Activated effector memory CD4-positive, alpha-beta T cell treated with Interleukin-2 at 50 U/mL for 16 hours (primary cell): Measurements from ENCODE around the gene P2RY2.

Source experiments
- DNase-seq: peaks from one replicate; pipeline ENCODE4 v3.0.0-alpha.2; 2020

Gene P2RY2

DNA sequence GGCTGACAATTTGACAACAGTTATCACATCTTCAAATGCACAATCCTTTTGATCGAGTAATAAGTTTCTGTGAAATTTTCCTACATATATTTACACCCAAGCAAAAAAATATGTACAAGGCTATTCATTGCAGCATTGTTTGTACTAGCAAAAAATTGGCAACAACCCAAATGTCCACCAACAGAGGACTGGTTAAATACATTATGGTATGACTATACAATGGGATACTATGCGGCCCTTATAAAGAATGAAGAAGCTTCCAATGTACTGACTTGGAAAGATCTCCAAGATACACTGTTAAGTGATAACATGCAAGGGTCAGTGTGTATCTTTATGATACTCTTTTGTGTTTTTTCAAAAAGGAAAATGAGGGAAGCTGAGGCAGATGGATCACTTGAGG is 8.2 kb upstream of the P2RY2 start:
- DNase-seq, result no peak

DNA sequence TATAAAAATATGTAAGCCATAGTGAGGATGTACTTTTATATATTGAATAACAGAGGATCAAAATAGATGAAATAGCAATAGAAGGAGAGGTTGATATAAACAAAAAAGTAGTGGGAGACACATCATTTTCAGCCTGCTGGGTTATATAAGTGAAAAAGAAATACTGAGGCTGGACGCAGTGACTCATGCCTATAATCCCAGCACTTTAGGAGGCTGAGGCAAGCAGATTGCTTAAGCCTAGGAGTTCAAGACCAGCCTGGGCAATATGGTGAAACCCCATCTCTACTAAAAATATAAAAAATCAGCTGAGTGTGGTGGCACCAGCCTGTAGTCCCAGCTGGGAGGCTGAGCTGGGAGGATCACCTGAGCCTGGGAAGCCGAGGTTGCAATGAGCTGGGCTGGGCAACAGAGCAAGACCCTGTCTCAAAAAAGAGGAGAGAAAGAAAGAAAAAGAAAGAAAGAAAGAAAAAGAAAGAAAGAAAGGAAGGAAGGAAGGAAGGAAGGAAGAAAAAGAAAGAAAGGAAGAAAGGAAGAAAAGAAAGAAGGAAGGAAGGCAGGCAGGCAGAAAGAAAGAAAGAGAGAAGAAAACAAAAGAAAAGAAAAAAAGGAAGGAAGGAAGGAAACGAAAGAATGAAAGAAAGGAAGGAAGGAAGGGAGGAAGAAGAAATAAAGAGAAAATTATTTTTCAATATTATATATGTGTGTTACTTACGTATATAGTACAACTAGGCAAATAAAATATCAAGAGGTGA is 7.0 kb upstream of the P2RY2 start:
- no peak for DNase-seq

DNA sequence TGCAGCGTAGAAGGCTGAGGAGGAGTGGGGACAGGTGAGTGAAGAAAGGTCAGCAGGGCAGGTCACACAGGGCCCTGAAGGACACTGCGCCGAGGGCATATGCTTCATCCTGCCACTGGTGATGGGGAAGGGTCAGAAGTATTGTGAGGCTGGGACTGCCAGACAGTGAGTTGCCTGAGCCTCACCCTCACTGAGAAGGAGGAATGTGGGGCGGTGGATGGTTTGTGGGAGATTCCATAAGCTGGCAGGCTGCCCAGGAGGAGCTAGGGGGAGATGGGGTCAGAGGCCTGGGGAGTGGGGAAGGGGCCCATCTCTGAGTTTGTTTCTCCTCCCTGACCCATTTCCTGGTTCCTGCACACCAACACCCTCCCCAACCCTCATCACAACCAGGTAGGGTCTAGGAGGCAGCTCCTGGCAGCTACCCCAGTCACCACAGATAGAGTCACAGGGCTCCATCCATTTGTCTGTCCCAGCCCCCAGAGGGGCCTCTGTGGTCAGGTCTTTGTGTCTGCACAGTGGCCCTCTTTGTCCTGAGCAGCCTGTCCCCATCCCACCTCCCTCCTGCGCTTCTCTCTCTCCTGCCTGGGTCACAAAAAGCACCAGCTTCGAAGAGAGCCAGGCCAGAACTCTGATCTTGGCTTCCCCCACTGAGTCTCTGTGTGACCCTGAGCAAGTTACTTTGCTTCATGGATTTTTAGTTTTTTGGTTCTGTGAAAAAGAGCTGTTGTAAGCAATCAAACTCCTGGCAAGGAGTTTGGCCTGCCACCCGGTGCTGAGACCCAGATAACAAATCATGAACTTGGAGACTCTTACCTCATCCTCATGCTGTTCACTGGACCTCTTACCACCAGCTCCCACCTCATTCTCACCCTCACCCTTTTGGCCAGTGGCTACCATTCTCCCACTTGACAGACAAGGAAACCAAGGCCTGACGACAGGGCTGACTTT is 4.6 kb upstream of the P2RY2 start:
- no peak for DNase-seq

DNA sequence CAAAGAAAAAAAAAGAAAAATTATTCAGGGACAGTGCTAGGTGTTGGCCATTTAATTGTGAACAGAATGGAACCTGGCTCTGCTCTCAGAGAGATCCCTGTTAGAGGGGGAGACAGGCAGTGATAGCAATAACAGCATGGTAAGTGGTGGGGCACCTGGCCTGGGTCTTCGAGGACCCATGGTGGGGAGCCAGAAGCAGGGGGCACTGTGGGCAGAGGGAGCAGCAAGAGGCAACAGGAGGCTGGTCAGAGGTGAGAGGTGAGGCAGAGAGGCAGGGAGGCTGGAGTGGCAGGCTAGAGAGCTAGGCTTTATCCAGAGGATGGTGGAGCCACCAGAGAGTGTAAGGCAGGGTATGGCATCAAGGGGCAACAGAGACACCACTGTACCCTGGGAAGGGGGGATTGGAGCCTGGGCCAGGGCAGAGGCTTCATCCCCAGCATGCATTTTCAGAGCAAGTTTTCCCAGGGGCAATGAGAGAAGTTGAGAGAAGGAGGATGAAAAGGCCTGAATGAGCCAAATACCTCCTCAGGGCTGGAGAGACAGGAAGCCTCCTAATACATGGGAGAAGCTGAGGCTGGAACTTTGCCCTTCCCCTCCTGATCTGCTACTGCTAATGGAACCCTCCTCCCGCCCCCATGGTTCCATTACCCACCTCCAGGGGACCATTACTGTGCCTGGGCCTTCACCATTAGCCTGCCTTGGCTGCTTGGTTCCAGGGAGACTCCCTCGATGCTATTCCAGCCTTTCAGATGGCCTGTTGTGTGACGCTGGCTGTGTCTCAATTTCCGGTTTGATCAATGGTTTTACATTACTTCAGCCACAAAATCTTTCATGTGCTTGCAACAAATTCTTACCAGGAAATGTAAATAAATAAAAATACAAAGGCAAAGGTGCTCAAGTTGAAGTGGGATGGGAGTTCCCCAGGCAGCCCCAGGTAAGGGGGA is 2.6 kb upstream of the P2RY2 start:
- DNase-seq, result no peak

DNA sequence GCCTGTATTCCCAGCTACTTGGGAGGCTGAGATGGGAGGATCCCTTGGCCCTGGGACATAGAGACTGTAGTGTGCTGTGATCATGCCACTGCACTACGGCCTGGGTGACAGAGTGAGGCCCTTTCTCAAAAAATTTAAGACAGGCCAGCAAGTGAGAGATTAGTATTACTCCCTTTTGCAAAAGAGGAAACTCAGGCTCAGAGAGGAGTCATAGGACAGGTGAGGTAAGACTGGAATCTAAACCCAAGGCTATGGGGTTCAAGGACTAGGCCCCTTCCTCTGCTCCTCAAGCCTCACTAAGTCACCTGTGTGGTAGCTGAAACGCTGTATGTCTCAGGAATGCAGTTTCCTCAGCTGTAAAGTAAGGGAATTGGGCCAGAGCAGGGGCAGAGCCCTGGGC is 1.6 kb upstream of the P2RY2 start:
- DNase-seq, result no peak

DNA sequence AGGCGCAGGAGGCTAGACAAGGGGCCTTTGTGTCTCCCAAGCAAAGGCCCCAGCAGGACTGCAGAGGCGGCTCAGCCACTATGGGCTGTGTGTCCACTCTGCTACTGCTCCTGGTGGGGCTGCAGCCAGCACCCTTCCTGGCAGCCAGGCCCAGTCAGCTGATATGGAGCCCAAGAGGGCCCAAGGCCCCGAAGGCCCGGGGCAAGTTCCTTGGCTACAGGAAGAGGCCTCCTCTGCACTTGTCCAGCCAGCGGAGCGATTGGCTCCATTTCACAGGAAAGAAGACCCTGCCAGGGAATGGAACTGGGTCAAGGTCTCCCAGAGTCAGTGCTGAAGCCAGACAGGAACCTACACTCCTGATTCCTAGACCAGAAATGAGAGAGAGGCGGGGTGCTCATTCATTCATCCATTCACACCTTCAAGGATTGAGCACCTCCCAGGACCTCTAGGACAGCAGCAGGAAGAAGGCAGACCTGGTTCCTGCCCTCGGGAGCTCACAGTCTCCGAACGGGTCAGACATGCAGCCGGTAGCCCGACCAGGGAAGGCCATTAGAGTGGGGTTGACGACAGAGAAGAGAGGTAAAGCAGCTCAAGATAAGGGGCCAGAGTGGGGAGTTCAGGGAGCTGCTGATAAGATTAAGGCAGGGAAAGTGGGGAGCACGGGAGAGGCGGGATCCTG is 811 bp upstream of the P2RY2 start:
- DNase-seq, result no peak

DNA sequence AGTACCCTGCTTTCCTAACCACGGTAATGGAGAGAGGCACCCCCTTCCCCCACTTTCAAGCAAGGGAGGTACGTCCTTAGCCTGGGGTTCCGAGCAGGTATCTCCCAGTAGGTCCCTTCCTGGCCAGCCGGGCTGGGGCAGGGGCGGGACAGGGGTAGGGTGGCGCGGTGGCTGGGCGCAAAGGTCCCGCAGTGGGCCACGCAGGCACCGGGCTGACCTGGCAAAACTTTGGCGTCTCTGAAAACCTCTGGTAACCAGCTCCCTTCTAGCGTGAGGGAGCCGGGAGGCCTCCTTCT is 323 bp upstream of the P2RY2 start:
- no peak for DNase-seq

DNA sequence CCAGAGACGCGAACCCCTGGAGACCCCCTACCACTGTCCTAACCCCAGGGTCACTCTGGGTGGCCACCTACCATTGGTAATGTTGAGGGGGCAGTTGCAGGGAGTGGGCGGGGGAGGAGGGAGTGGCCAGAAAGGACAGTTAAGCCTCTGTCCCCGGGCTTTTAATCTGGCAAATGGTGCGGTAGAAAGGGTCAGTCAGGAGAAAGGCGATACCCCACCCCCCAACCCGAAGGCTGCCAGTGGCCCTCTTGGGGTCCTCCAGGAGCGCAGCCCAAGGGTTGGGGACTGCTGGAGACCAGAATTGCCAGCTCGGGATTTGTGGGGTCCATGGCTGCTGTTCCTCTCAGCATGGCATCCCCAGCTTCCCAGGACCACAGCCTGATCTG is 742 bp downstream of the P2RY2 start:
- DNase-seq, result no peak

DNA sequence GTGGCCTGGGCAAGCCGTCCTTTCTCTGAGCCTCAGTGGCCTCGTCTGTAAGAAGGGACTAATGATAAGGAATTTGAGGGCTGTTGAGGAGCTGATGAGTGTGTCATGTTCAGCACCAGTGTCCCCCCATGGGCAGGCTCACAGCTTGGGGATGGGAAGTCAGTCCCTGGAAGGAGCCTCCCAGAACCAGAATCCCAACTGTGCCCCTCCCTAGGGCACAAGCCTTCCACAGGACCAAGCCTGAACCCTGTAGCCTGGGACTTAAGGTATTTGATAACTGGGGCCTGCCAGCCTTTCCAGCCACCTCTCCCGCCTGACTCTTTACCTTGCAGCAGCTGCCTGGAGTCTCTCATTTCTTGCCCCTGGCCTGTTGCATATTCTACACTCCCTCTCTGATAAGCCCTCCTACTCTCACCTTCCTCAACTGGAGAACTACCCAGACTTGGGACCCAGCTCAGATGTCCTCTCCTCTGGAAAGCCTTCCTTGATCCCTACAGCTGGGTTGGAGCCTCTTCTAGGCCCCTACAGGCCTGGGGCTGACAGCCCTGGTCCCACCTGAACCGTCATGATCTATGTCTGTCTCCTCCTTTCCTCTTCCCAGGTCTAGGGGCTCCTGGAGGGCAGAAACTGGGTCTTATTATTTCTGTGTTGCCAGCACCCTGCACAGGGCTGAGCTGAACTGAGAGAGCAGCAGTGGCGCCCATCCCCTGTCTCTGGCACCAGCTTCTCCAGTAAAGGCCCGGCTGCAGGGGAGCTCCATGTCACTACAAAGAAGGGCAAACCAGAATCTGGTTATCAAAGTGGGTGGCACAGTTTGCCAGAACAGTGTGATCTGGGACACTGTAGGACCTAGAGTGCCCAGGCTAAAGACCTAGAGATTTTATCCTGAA is 1.6 kb downstream of the P2RY2 start:
- DNase-seq, result no peak

DNA sequence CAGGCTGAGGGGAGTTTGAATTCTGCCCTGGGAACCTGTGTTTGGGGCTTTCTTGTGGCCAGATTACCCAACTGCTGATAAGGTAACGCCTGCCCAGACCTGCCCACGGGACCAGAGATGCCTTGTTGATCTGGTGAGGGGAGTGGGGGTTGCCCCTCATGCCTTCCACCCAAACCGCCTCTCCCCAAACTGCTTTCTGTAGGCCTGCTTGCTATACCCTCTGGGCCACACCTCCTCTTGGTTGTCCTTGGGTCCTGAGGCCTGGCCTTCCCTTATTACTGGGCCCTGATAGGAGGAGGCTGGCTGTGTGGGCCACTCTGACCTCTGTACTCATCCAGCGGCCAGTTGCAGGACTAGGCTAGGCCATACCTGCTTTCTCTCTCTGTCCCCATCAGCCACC is 3.4 kb downstream of the P2RY2 start:
- DNase-seq, result no peak

DNA sequence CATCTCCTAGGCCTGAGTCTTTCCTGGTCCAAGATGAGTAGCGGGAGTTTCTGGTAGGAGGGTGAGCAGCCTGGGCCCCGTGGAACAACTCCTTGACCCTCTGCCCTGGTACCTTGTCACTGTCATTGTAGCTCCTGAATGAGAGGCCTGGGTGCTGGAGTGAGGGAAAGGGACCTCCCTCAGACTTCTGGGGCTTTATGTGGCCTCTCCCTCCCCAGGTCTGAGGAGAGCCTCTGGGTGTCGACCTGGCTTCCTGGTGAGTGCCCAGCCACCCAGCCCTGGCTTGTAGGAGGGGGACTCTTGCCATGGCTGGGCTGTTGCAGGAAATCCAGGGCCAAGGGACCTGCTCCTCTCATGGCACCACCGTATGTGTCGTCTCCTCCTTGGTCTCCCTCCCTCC is 3.9 kb downstream of the P2RY2 start:
- DNase-seq, result no peak

DNA sequence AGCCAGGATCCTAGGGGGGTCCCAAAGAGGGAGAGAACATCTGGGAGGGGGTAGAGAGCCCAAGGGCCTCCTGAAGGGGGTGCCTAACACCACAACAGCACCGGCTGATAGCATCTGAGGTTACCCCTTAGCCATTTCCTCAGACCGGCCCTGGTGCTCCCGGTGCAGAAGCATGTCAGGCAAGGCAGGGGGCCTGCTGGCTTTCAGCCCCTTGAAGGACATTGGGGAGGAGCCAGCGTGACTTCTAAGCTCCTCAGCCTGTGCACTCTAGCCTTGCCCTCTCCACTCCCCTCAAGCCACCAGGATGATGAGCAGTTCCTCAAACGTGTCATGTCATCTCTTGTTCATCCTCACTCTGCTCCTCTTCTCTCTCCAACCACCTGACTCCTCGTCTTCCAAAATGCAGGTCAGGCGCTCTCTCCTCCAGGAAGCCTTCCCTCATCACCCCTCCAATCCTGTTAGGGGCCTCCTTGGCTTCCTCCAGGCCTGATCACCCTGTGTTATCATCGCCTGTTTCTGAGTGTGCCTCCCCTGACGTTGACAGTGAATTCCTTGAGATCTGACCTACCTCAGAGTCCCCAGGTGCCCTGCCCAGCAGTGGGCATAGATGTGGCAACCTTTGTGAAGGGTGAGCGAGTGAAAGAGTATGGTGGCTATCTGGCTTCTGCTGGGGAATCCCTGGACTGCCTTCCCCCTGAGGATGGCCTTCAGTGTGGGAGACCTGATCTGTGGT is 6.1 kb downstream of the P2RY2 start:
- DNase-seq, result no peak

DNA sequence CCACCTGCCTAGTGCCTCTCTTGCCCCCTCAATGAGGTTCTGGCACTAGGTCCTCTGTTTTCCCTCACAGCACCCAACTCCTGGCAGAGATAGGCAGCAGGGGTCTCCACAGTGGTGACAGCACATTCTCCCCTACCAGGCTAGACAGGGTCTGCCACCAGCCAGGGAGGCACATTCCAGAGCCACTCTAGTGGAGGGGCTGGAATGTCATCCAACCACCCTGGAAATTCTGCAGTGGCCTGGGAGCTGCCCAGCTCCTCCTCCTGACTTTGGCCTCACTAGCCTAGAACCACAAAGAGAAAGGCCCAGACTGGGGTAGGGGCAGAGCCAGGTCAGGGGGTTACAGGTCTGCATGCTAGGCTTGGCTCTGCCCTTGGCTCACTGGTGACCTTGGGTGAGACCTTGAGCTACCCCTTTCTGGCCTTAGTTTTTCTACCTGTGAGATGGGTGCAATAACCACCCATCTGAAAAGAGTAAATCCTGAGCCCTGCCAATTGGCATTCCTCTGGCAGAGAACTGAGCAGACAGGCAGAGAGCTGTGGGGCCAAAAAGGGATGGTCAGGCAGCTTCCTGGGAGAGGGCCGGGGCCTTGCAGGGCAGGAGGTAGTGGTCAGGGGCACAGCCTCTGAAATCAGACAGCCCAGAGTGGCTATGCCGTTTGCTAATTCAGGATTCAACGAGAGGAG is 7.1 kb downstream of the P2RY2 start:
- DNase-seq, result no peak

DNA sequence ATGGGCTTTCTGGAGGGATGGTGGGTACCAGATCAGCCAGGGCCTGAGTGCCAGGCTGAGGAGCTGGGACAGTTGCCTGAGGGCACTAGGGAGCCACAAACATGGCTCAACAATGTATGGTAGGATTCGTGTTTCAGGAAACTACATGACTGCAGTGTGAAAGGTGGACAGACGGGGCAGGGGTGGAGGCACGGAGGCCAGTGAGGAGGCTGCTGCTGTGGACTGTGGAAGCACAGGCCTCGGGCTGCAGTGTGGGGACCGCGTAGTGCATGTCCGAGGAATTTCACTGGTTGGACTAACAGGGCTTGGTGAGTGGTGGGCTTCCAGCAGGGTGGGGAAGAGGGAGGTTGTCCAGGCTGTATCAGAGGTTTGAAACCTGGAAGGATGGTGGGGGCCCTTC is 7.8 kb downstream of the P2RY2 start:
- no peak for DNase-seq

DNA sequence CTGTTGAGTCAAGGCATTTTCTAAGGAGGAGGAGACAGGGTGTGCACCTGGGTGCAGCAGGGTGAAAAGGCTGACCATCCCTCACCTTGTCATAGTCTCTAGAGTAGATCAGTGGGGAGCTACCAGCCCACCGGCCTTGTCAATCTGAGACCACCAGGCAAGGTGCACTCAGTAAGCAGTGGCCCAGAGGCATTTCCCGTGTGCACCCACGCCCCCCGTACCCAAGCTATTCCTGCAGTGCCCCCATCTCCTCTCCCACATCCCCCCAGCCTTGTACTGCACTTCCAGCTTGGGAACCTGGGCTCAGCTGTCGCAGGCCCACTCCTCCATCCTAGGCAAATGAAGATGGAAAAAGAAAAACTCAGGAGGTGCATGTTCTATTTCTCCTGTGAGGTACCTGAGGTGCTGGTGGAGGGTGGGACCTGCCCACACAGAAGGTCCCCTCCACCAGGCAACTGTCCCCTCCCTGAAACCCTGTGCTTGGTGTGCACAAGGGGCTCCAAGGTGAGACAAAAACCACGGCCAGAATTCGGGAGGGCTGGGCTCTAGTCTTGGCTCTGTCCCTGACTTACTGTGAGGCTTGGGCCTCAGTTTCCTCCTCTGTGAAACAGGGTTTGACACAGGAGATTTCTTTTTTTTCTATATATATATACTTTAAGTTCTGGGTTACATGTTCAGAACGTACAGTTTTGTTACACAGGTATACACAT is 8.4 kb downstream of the P2RY2 start:
- no peak for DNase-seq

DNA sequence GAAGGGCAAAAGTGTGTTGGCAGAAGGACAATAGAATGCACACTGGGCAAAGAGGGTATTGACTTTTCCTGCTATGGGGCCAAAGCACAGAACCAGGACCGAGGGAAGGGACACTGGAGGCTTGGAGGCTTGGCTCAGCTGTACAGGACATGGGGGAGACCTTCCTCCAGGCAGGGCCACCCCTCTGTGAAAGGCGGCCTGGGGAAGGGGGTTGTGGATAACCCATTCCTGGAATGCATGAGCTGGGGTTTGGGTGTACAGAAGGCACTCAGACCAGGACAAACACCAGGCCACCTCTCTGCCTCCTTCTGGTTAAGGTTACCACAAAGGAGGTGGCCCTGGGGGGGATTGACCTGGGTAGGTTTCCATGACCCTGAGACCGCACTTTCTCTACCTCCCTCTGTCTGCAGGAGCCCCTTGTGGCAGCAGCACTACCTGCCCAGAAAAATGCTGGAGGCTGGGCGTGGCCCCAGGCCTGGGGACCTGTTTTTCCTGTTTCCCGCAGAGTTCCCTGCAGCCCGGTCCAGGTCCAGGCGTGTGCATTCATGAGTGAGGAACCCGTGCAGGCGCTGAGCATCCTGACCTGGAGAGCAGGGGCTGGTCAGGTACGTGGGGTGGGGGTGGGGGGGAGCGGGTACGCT is 9.6 kb downstream of the P2RY2 start:
- no peak for DNase-seq

DNA sequence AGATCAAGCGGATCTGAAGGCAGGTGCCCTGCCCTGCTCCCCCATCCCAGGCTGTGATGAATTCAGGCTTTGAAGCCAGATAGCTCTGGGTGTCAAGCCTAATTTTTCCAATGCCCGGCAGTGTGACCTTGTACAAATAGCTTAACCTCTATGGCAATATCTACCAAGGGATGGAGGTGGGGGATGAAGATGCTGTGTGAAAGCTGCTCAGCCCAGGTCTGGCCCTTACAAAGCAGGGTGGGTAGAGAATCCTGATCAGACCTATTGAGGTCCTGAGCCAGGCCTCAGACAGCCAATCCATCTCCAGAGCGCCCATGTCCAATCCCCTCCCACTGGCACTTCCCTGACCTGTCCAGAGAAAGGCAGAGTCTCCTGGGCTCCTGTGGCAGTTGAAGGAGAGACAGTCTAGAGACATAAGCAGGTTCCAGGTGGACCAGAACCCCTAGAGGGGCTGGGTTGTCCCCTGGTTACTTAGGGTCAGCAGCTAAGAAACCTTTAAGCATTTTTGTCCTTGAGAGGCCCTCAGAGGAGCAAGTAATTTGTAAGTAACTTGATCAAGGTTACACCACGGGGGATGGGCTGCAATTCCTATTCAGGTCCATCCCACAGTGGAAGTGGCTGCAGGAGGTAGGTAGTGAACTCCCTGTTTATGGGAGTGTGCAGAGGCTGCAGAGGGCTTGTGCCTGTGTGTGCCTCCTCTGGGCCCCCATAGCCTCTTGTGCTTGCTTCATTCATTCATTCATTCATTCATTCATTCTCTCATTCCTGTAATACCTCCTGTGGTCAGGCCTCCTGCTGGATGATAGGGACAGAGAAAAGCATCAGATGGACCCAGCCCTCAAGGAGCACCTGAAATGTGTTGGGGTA is 10.4 kb downstream of the P2RY2 start:
- DNase-seq, result no peak

DNA sequence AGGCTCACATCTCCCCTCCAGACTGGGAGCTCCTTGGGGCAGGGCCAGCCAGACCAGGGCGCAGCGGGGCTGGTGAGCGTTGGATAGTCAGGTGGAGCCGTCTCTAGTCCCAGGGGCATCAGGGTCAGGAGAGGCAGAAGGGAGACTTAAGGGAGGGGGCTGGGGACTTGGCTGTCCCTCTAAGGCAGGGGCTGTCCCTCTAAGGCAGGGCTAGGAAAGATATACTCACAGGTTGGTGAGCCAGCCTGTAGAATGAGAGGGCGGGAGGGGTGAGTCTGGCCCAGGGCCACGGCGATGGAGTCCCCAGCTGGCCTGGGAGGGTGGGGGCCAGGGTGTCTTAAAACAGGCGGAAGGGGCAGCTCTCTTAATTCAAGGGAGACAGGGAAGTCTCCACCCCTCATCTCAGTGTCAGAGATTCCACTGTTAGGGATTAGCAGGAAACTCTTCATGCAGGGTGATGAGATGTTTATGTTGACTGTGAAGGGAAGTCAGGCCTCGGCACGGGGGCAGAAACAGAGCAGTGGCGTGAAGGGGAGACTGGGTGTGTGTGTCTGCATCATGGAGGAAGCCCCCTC is 11.3 kb downstream of the P2RY2 start:
- DNase-seq, result no peak
